Neural progenitor cell (in vitro differentiated cells): ENCODE measurements around the gene APOC3. TPM values are rescaled to one million over a fixed set of nuclear protein-coding genes. Genes with fewer than 3 reads are reported as not detected.

ENCODE experiments used
- DNase-seq: peaks from one replicate; pipeline ENCODE4 v3.0.0-alpha.2; 2016; ENCODE audit warnings: low spot score
- H2AFZ ChIP-seq: fragments of 200-600 bp; sonication (generic); replicated peaks from 2 replicates; pipeline ENCODE4 v1.6.1; 2016; ENCODE audit warnings: antibody characterized with exemption
- H3F3A ChIP-seq: fragments of 200-600 bp; sonication (generic); 2 replicates; pipeline ENCODE4 v1.6.1; 2016; ENCODE audit warnings: antibody characterized with exemption, low read depth
- H3K27ac ChIP-seq: fragments of 200-600 bp; sonication (generic); 2 replicates; pipeline ENCODE4 v1.5.1; 2016; ENCODE audit warnings: mild to moderate bottlenecking
- H3K27me3 ChIP-seq: fragments of 200-600 bp; sonication (generic); 2 replicates; pipeline ENCODE4 v1.6.1; 2016; ENCODE audit warnings: mild to moderate bottlenecking, moderate library complexity
- H3K36me3 ChIP-seq: fragments of 200-600 bp; sonication (generic); 2 replicates; pipeline ENCODE4 v1.5.1; 2016
- H3K4me1 ChIP-seq: fragments of 200-600 bp; sonication (generic); 2 replicates; pipeline ENCODE4 v1.6.1; 2016; ENCODE audit warnings: mixed run types
- H3K4me2 ChIP-seq: fragments of 200-600 bp; sonication (generic); 2 replicates; pipeline ENCODE4 v1.6.1; 2016
- H3K4me3 ChIP-seq: fragments of 200-600 bp; sonication (generic); 2 replicates; pipeline ENCODE4 v1.5.1; 2016
- H3K79me2 ChIP-seq: fragments of 200-600 bp; sonication (generic); 2 replicates; pipeline ENCODE4 v1.6.1; 2016; ENCODE audit warnings: low read depth
- H3K9ac ChIP-seq: fragments of 200-600 bp; sonication (generic); 2 replicates; pipeline ENCODE4 v1.6.1; 2016
- H3K9me3 ChIP-seq: fragments of 200-600 bp; sonication (generic); 2 replicates; pipeline ENCODE4 v1.5.1; 2016; ENCODE audit warnings: low read depth
- H4K20me1 ChIP-seq: fragments of 200-600 bp; sonication (generic); 2 replicates; pipeline ENCODE4 v1.6.1; 2016; ENCODE audit warnings: low read depth
- H3K27ac Mint-ChIP-seq: 3 replicates; pipeline ENCODE4 v1.8.0; 2021; ENCODE audit warnings: mixed read lengths
- H3K27me3 Mint-ChIP-seq: 2 replicates; pipeline ENCODE4 v1.8.0; 2022; ENCODE audit warnings: low read depth, mild to moderate bottlenecking, inconsistent platforms, moderate library complexity, mixed read lengths; ENCODE audit not compliant: insufficient read depth
- H3K36me3 Mint-ChIP-seq: 3 replicates; pipeline ENCODE4 v1.8.0; 2021; ENCODE audit warnings: mixed read lengths
- H3K4me1 Mint-ChIP-seq: 3 replicates; pipeline ENCODE4 v1.8.0; 2021; ENCODE audit warnings: mixed read lengths
- H3K4me3 Mint-ChIP-seq: 3 replicates; pipeline ENCODE4 v1.8.0; 2021; ENCODE audit warnings: mild to moderate bottlenecking, moderate library complexity, mixed read lengths
- H3K9me3 Mint-ChIP-seq: 3 replicates; pipeline ENCODE4 v1.8.0; 2020; ENCODE audit warnings: mixed read lengths
- CTCF ChIP-seq: fragments of 200-600 bp; sonication (generic); IDR thresholded peaks from 2 replicates; pipeline ENCODE4 v1.5.1; 2017; ENCODE audit warnings: antibody characterized with exemption, mild to moderate bottlenecking
- EZH2 ChIP-seq: fragments of 200-600 bp; sonication (generic); IDR thresholded peaks from 2 replicates; pipeline ENCODE4 v1.6.1; 2017; ENCODE audit warnings: antibody characterized with exemption, mild to moderate bottlenecking, moderate library complexity
- EZH2phosphoT487 ChIP-seq: fragments of 200-600 bp; sonication (generic); IDR thresholded peaks from 2 replicates; pipeline ENCODE4 v1.6.1; 2017; ENCODE audit warnings: antibody characterized with exemption
- total RNA-seq: library from RNA; depleted of rRNA; stranded (reverse); fragments of >200 nt; gene quantifications from 2 replicates; pipeline ENCODE4 v1.2.3, GENCODE V29; 2015; ENCODE audit warnings: low replicate concordance

The APOC3 gene
- total RNA-seq, 1 donor from 2014 or later = not detected

DNA sequence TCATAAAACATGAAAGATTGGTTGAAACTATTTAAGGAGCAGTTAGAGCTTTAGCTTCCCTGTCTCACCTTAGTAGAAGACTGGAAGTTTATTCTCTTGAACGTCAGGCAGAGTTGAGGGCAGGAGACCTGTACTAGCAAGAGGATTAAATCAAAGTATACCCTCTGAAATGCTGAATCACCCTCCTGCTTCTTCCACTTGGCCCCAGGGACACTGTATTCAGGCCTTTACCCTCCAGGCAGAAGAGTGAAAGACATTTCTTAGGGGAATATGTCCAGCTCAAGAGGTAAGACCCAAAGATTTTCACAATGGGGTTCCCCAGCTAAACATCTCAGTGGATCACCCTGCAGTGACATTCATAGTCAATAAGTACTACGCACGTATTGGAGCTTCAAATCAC, 18.5 kb upstream of the APOC3 start:
- TF ChIP-seq EZH2phosphoT487 (no peak), CTCF (no peak), EZH2 (no peak)
- Histone ChIP-seq H3K4me3 (no peak overlapping the region), H3F3A (no peaks in the 10 kb centered on the region), H3K9ac (no peak overlapping the region), H3K27ac (no peak overlapping the region), H2AFZ (peak overlapping the region; percentile 26), H3K4me1 (no peaks in the 10 kb centered on the region), H3K9me3 (no peaks in the 10 kb centered on the region), H3K4me2 (no peak overlapping the region), H3K27me3 (no peaks in the 10 kb centered on the region), H4K20me1 (no peaks in the 10 kb centered on the region), H3K36me3 (no peaks in the 10 kb centered on the region), H3K79me2 (no peaks in the 10 kb centered on the region)
- Mint-ChIP-seq H3K27ac (no peak overlapping the region), H3K36me3 (no peaks in the 10 kb centered on the region), H3K4me3 (no peak overlapping the region), H3K4me1 (no peaks in the 10 kb centered on the region), H3K27me3 (peaks cover 10% of the 10 kb centered on the region), H3K9me3 (no peaks in the 10 kb centered on the region)
- no peak for DNase-seq

GRCh38 chr11:116812109-116812508, 17.6 kb upstream of the APOC3 start:
- no peaks in the 10 kb centered on the region for H3K9me3 ChIP-seq
- no peak for TF ChIP-seq EZH2
- TF ChIP-seq EZH2phosphoT487 = no peak
- TF ChIP-seq CTCF = no peak
- no peaks in the 10 kb centered on the region for H3K36me3 ChIP-seq

GRCh38 chr11:116813170-116813569, 16.5 kb upstream of the APOC3 start:
- Histone ChIP-seq H3K27ac (no peak overlapping the region), H3K9me3 (no peaks in the 10 kb centered on the region), H3K4me3 (no peak overlapping the region), H3K4me2 (no peak overlapping the region), H3K4me1 (no peaks in the 10 kb centered on the region), H3K36me3 (no peaks in the 10 kb centered on the region), H3K9ac (no peak overlapping the region), H2AFZ (no peak overlapping the region), H3K27me3 (no peaks in the 10 kb centered on the region), H4K20me1 (no peaks in the 10 kb centered on the region), H3K79me2 (no peaks in the 10 kb centered on the region), H3F3A (peaks cover 3% of the 10 kb centered on the region)
- Mint-ChIP-seq H3K4me1 (no peaks in the 10 kb centered on the region), H3K9me3 (no peaks in the 10 kb centered on the region), H3K36me3 (no peaks in the 10 kb centered on the region), H3K27me3 (peaks cover 7% of the 10 kb centered on the region), H3K27ac (no peak overlapping the region), H3K4me3 (no peak overlapping the region)
- TF ChIP-seq EZH2phosphoT487 = no peak
- no peak for TF ChIP-seq EZH2
- no peak for TF ChIP-seq CTCF
- no peak for DNase-seq

More at GRCh38 chr11:116812109-116812508, 17.6 kb upstream of the APOC3 start:
- H3K9ac ChIP-seq = no peak overlapping the region
- no peaks in the 10 kb centered on the region for H3F3A ChIP-seq
- Mint-ChIP-seq H3K27me3 (peaks cover 10% of the 10 kb centered on the region), H3K4me3 (no peak overlapping the region), H3K36me3 (no peaks in the 10 kb centered on the region), H3K27ac (no peak overlapping the region), H3K4me1 (no peaks in the 10 kb centered on the region), H3K9me3 (no peaks in the 10 kb centered on the region)
- no peak overlapping the region for H2AFZ ChIP-seq
- H3K4me1 ChIP-seq = no peaks in the 10 kb centered on the region
- no peaks in the 10 kb centered on the region for H3K27me3 ChIP-seq
- H4K20me1 ChIP-seq = no peaks in the 10 kb centered on the region
- H3K4me3 ChIP-seq = no peak overlapping the region
- no peak overlapping the region for H3K4me2 ChIP-seq
- no peak for DNase-seq
- no peak overlapping the region for H3K27ac ChIP-seq
- H3K79me2 ChIP-seq = no peaks in the 10 kb centered on the region
